ACHN (cell line): ENCODE data around the gene BAG3.
"Not testable (repeated sequence)": the region's sequence is repeated elsewhere in the genome, so short reads cannot be mapped to it uniquely, and the experiment has no call there.

Experiments
- DNase-seq: peaks from one replicate; pipeline ENCODE4 v3.0.0-alpha.2; 2015
- in situ Hi-C: cut with HindIII; loops from 2 replicates; pipeline ENCODE4 v1.10.0; 2017; ENCODE audit warnings: low sequenced_read_pairs, low pct_ligation_motif_present, low pct_unique_long_range_greater_than_20kb

The BAG3 gene

GRCh38 chr10:119650692-119651513, at the start of gene BAG3:
TSS of gene BAG3 (plus strand) at chr10:119651380. CDS start at chr10:119651676, 296 bp downstream.
- in situ Hi-C loops: no loop called here
- DNase-seq: peak; percentile 94

GRCh38 chr10:119602241-119603095, 48.7 kb upstream of the BAG3 start:
- peak; percentile 49 for DNase-seq
- in situ Hi-C loops: no loop called here

GRCh38 chr10:119604468-119604867, 46.7 kb upstream of the BAG3 start:
- no peak for DNase-seq

GRCh38 chr10:119608316-119609155, 42.6 kb upstream of the BAG3 start:
- in situ Hi-C loops: no loop called here
- peak; percentile 57 for DNase-seq

More at GRCh38 chr10:119604468-119604867, 46.7 kb upstream of the BAG3 start:
- in situ Hi-C loops: no loop called here

GRCh38 chr10:119609516-119609915, 41.7 kb upstream of the BAG3 start:
- no peak for DNase-seq
- in situ Hi-C loops: no loop called here

- in situ Hi-C loops: no loop called here
- no peak for DNase-seq
These were observed 39.7 kb upstream of the BAG3 start for GRCh38 chr10:119611433-119611832.

GRCh38 chr10:119613741-119614140, 37.4 kb upstream of the BAG3 start:
- DNase-seq: no peak
- in situ Hi-C loops: no loop called here

DNA sequence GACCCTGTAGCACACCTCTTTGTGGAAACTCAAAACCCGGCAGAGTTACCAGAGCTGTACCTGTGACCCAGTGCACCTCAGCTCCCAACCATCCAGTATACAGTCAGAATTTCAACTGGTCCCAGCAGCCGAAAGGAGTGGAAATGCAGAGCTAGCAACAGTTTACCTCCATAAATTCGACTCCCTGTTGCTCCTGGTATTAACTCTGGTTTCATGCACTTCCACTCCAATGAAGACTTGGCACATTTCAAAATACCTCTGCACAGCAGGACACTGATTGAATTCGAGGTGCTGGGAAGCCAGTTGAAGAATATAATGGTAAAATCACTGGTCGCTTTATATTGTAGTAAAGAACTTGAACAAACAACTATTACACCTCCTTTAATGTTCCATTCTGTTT, 36.5 kb upstream of the BAG3 start:
- in situ Hi-C loops: no loop called here
- no peak for DNase-seq

- no peak for DNase-seq
- in situ Hi-C loops: no loop called here
These were observed 34.2 kb upstream of the BAG3 start for GRCh38 chr10:119616882-119617570.

DNA sequence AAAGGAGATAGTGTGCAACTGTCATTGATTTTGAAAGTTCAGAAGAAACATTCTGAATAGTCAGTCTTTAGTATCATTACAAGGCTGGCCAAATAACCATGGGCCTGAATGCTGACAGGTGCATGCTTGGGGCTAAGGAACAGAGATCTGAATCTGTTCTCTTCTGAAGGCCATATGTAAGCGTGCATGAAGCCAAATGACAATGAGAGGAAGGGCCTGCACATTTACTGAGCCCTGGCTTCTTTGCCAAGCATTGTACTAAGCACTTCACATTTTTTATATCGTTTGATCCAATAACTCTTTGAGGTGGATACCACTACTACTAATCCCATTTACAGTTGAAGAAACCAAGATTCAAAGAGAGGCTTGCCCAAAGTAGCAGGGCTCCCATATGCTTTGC, 32.0 kb upstream of the BAG3 start:
- no peak for DNase-seq

DNA sequence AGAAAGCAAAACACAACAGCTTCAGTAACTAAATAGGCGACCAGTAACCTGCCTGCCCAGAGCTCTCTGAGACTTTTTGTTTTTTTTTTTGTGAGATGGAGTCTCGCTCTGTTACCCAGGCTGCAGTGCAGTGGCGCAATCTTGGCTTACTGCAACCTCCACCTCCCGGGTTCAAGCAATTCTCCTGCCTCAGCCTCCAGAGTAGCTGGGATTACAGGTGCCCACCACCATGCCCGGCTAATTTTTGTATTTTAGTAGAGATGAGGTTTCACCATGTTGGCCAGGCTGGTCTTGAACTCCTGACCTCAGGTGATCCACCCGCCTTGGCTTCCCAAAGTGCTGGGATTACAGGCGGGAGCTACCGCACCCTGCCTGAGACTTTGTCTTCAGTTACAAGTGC, 31.4 kb upstream of the BAG3 start:
- in situ Hi-C loops, DNase-seq: not testable (repeated sequence)

More for the DNA sequence above, 32.0 kb upstream of the BAG3 start:
- in situ Hi-C loops: no loop called here

GRCh38 chr10:119620241-119621077, 30.7 kb upstream of the BAG3 start:
- in situ Hi-C loops: no loop called here
- peak; percentile 27 for DNase-seq

DNA sequence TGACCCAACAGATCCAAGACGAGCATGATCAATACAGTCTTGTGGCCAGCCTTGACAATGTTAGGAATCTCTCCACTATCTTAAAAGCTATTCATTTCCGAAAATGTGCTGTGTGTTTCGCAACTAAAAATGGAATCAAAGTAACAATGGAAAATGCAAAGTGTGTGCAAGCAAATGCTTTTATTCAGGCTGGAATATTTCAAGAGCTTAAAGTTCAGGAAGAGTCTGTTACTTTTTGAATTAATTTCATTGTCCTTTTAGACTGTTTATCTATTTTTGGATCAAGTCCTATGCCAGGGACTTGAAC, 30.1 kb upstream of the BAG3 start:
- in situ Hi-C loops: no loop called here
- no peak for DNase-seq

DNA sequence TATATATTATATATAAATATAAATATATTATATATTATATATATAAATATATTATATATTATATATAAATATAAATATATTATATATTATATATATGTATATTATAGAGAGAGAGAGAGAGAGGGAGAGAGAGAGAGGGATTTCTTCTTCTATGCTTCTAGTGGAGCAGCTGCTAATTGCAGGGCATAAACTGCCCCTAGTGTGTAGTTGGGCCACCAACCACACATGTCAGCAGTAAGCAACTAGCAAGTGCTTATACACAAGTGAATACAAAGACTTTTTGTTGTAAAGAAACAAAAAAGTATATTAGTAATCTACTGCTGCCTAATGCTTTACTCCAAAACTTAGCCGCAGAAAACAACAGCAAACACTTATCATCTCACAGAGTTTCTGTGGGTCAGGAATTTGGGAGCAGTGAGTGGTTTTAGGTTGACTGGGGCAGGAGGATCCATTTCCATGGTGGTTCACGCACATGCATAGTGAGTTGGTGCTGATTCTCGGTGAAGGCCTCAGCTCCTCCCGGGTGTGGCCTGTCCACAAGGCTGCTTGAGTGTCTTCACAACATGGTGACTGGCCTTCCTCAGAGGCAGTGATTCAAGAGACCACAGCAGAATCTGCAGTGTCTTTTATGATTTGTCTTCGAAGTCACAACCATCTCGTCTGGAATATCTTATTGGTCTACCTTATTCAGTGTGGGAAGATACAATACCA, 25.5 kb upstream of the BAG3 start:
- no peak for DNase-seq
- in situ Hi-C loops: no loop called here

GRCh38 chr10:119630300-119630699, 20.9 kb upstream of the BAG3 start:
- in situ Hi-C loops: no loop called here
- no peak for DNase-seq

DNA sequence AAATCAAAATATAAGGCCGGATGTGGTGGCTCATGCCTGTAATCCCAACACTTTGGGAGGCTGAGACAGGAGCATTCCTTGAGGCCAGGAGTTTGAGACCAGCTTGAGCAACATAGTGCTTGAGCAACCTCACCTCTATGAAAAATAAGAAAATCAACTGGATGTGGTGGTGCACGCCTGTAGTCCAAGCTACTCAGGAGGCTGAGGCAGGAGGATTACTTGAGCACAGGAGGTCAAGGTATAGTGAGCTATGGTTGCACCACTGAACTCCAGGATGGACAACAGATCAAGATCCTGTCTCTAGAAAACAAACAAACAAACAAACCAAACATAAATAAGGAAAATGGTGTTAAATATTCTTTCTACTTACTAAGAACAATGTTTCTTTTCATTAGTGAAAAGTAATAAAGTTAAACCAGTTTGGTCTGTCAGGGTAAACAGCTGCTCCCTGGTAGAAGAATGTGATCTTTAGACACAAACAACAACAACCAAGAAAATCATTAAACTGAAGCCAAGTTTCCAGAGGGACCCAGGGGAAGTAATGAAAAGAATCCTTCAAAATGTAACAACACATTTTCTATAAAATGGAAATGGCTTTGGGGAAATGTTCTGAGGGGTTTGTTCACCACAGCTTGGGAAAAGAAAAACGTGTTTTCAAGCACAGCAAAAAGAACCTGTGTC, 17.5 kb upstream of the BAG3 start:
- no peak for DNase-seq
- in situ Hi-C loops: no loop called here

DNA sequence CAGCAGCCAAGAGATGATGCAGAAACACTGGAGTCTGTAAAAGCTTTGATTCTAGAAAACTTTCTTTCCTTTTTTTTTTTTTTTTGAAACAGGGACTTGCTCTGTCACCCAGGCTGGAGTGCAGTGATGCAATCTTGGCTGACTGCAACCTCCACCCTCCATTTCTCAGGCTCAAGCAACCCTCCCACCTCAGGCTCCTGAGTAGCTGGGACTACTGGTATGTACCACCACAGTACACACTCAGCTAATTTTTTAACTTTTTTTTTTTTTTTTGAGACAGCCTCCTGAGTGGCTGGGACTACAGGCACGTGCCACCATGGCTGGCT, 17.0 kb upstream of the BAG3 start:
- no peak for DNase-seq
- in situ Hi-C loops: no loop called here
